Endodermal cell (in vitro differentiated cells): Measurements from ENCODE around the gene AOPEP. TPM values are rescaled to one million over a fixed set of nuclear protein-coding genes. Genes with fewer than 3 reads are reported as not detected.

Experiments used
- DNase-seq: peaks from one replicate; pipeline ENCODE4 v3.0.0-alpha.2; 2017
- H3K27ac ChIP-seq: 2 replicates; pipeline ENCODE4 v1.5.1; 2013; ENCODE audit warnings: mild to moderate bottlenecking, low read depth, low read length, moderate library complexity
- H3K27me3 ChIP-seq: 2 replicates; pipeline ENCODE4 v1.6.1; 2013; ENCODE audit warnings: mild to moderate bottlenecking, low read length, moderate library complexity; ENCODE audit not compliant: insufficient read depth, control insufficient read depth, poor library complexity, severe bottlenecking
- H3K36me3 ChIP-seq: 2 replicates; pipeline ENCODE4 v1.7.0; 2013; ENCODE audit warnings: mild to moderate bottlenecking, low read length, moderate library complexity; ENCODE audit not compliant: control insufficient read depth, insufficient read depth
- H3K4me1 ChIP-seq: one replicate; pipeline ENCODE4 v1.7.0; 2013; ENCODE audit warnings: low read length; ENCODE audit not compliant: control insufficient read depth, insufficient read depth
- H3K4me3 ChIP-seq: 2 replicates; pipeline ENCODE4 v1.5.1; 2013; ENCODE audit warnings: mild to moderate bottlenecking, low read length, moderate library complexity
- H3K9ac ChIP-seq: 2 replicates; pipeline ENCODE4 v1.6.1; 2013; ENCODE audit warnings: mild to moderate bottlenecking, low read length, moderate library complexity; ENCODE audit not compliant: poor library complexity, severe bottlenecking; ENCODE audit errors: extremely low read depth
- H3K9me3 ChIP-seq: 2 replicates; pipeline ENCODE4 v1.6.1; 2013; ENCODE audit warnings: mild to moderate bottlenecking, low read length, moderate library complexity; ENCODE audit not compliant: control insufficient read depth
- H3K27ac Mint-ChIP-seq: 2 replicates; pipeline ENCODE4 v1.8.0; 2020; ENCODE audit warnings: mixed read lengths
- H3K27me3 Mint-ChIP-seq: 2 replicates; pipeline ENCODE4 v1.8.0; 2021; ENCODE audit warnings: mild to moderate bottlenecking, mixed read lengths; ENCODE audit not compliant: insufficient read depth
- H3K36me3 Mint-ChIP-seq: 2 replicates; pipeline ENCODE4 v1.8.0; 2020; ENCODE audit warnings: low read depth, mixed read lengths
- H3K4me1 Mint-ChIP-seq: 2 replicates; pipeline ENCODE4 v1.8.0; 2020; ENCODE audit warnings: mixed read lengths
- H3K4me3 Mint-ChIP-seq: 2 replicates; pipeline ENCODE4 v1.8.0; 2020; ENCODE audit warnings: mild to moderate bottlenecking, moderate library complexity, mixed read lengths
- H3K9me3 Mint-ChIP-seq: 2 replicates; pipeline ENCODE4 v1.8.0; 2020; ENCODE audit warnings: mild to moderate bottlenecking, mixed read lengths
- WGBS, 2 experiments: methylation state at CpG; one replicate each; pipeline versions ENCODE4 v1.1.5 to v1.1.7; 2013; ENCODE audit warnings: missing lambda C conversion rate in 2 of 2, mixed read lengths in 1 of 2; ENCODE audit not compliant: insufficient coverage in 1 of 2, insufficient read length in 1 of 2; 5-methylcytosine and 5-hydroxymethylcytosine counted together
- total RNA-seq, 2 donors: library from RNA; stranded (reverse); fragmentation: NEBNext Ultra II Directional in 1 of 2; extraction: Animal tissue kit (Norgen Biotek cat#: 25700) in 1 of 2; gene quantifications; 2 replicates in 1 of 2; 3 replicates in 1 of 2; pipeline ENCODE4 v1.2.1, GENCODE V29; 2021
- TF ChIP-seq, protein P1 (sequence below): fragments of 200-600 bp; sonication (generic); conservative IDR thresholded peaks from 2 replicates; pipeline ENCODE4 v1.5.0; 2021; ENCODE audit warnings: antibody characterized with exemption, mild to moderate bottlenecking

Gene AOPEP
- total RNA-seq, 2 donors from 2014 or later = 23.4 to 33.7 TPM

DNA sequence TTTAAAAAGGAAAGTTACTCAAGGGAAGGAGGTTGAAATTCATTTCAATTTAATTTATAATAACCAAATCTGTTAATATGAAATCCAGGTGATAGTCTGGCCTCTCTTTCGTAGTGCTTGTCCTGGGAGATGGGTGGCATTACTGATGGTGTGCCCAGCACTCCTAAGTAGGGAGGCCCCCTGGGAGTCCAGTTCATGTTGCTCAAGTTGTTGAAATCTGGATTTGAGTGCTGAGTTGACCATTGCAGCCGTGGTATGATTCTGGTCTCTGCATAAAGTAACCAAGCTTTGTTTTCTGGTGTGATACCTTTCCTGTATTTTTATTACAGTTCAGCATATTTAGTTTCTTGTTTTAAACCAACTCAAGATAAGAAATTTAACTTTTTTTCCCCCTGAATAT, 303.2 kb downstream of the AOPEP start:
- Histone ChIP-seq H3K4me1 (peaks cover 23% of the 10 kb centered on the region), H3K9ac (no peak overlapping the region), H3K36me3 (no peaks in the 10 kb centered on the region), H3K9me3 (no peaks in the 10 kb centered on the region), H3K27me3 (peaks cover 55% of the 10 kb centered on the region), H3K4me3 (no peak overlapping the region), H3K27ac (no peak overlapping the region)
- 84 to 100% methylated on average over 2 of the region's 2 CpGs for WGBS, 2 experiments
- TF ChIP-seq, protein P1, sequence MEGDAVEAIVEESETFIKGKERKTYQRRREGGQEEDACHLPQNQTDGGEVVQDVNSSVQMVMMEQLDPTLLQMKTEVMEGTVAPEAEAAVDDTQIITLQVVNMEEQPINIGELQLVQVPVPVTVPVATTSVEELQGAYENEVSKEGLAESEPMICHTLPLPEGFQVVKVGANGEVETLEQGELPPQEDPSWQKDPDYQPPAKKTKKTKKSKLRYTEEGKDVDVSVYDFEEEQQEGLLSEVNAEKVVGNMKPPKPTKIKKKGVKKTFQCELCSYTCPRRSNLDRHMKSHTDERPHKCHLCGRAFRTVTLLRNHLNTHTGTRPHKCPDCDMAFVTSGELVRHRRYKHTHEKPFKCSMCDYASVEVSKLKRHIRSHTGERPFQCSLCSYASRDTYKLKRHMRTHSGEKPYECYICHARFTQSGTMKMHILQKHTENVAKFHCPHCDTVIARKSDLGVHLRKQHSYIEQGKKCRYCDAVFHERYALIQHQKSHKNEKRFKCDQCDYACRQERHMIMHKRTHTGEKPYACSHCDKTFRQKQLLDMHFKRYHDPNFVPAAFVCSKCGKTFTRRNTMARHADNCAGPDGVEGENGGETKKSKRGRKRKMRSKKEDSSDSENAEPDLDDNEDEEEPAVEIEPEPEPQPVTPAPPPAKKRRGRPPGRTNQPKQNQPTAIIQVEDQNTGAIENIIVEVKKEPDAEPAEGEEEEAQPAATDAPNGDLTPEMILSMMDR = no peak
- no peak overlapping the region for H3K4me3 Mint-ChIP-seq
- H3K27me3 Mint-ChIP-seq = peaks cover 41% of the 10 kb centered on the region
- H3K9me3 Mint-ChIP-seq = no peaks in the 10 kb centered on the region
- DNase-seq = no peak
- H3K36me3 Mint-ChIP-seq = peaks cover 2% of the 10 kb centered on the region
- H3K27ac Mint-ChIP-seq = no peak overlapping the region
- H3K4me1 Mint-ChIP-seq = peaks cover 22% of the 10 kb centered on the region

DNA sequence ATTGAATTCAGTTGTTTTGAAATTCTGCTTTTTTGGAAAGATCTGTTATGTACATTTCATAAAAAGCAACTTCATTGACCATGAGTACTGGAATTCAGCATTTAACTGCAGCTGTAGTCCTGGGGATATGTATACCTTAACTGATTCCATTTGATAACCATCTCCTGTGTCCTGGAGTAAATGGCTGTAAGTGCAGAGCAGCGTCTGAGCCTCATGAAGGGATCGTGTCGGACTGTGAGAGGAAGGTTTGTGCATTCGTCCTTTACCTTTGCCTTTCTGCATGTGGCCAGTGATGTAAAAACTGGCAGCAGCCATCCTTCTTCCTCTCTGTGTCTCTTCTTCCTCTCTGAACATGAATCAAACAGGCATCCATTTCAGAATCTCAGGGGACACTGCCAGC, 303.8 kb downstream of the AOPEP start:
- TF ChIP-seq, protein P1 = no peak
- Histone ChIP-seq H3K4me3 (no peak overlapping the region), H3K9me3 (no peaks in the 10 kb centered on the region), H3K27me3 (peaks cover 55% of the 10 kb centered on the region), H3K36me3 (no peaks in the 10 kb centered on the region), H3K9ac (no peak overlapping the region), H3K4me1 (peaks cover 24% of the 10 kb centered on the region), H3K27ac (no peak overlapping the region)
- Mint-ChIP-seq H3K27ac (no peak overlapping the region), H3K4me3 (no peak overlapping the region), H3K4me1 (peaks cover 22% of the 10 kb centered on the region), H3K27me3 (peaks cover 42% of the 10 kb centered on the region), H3K36me3 (peaks cover 2% of the 10 kb centered on the region), H3K9me3 (no peaks in the 10 kb centered on the region)
- 92 to 96% methylated on average over 2 to 4 of the region's 4 CpGs for WGBS, 2 experiments
- no peak for DNase-seq

DNA sequence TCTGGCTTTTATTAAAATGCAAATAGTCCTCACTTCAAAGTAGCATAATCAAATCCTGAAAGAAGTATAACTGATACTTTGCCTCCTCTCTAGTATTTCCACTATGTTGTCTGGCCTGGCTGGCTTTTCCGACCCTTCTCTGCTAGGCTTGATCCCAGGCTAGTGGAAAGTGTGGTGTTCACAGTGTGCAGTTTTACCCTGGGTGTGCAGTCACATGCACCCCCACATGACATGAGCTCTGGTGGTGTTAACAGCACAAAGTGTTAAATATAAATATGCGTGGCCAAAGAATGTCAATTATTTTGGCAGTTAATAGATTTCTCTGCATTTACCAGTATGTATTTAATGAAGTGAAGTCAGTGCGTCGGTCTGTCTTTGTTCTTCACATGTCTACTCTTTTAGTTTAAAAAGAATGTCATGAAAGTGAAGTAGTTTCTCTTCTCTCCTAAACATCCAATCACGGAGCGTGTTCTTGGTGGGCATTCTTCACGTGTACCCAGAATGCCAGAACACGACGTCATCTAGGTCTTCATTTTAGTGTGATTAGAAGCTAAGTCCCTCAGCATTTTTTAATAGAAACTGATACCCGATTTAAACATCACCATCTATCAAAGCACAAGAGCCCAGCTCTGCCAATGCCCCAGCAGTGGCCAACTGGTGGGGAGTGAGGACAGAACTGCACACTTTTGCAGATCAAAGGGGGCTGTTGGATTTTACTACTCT, 304.6 kb downstream of the AOPEP start:
- H3K4me1 Mint-ChIP-seq = peaks cover 22% of the 10 kb centered on the region
- peaks cover 55% of the 10 kb centered on the region for H3K27me3 ChIP-seq
- DNase-seq = no peak
- peaks cover 42% of the 10 kb centered on the region for H3K27me3 Mint-ChIP-seq
- no peak overlapping the region for H3K27ac Mint-ChIP-seq
- H3K4me1 ChIP-seq = peaks cover 24% of the 10 kb centered on the region
- no peak overlapping the region for H3K9ac ChIP-seq
- H3K9me3 ChIP-seq = no peaks in the 10 kb centered on the region
- peaks cover 2% of the 10 kb centered on the region for H3K36me3 Mint-ChIP-seq
- H3K9me3 Mint-ChIP-seq = no peaks in the 10 kb centered on the region
- H3K27ac ChIP-seq = no peak overlapping the region
- TF ChIP-seq, protein P1 = no peak
- no peak overlapping the region for H3K4me3 ChIP-seq
- H3K4me3 Mint-ChIP-seq = no peak overlapping the region
- WGBS, 2 experiments = 93 to 94% methylated on average over 6 to 10 of the region's 10 CpGs
- no peaks in the 10 kb centered on the region for H3K36me3 ChIP-seq
